Measurements from ENCODE around the gene CEP152. TPM values are rescaled to one million over a fixed set of nuclear protein-coding genes. Genes with fewer than 3 reads are reported as not detected.

The CEP152 gene
- total and polyA plus RNA-seq, 2 donors (not counting 1 experiment from before 2014, with no cell fraction given): 1.5 to 18.0 TPM

DNA sequence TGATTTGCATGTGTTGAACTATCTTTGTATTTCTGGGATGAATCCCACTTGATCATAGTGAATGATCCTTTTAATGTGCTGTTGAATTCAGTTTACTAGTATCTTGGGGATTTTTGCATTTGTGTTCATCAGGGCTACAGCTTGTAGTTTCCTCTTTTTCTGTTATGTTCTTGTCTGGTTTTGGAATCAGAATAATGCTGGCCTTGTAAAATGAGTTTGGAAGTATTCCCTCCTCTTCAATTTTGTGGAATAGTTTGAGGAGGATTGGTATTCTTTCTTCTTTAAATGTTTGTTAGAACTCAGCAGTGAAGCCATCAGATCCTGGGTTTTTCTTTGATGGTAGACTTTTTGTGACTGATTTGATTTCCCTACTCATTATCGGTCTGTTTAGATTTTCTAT is 102.2 kb downstream of the CEP152 start:
- CTCF ChIA-PET: no interaction called here
- no peak for ATAC-seq (ENCODE audit: low read depth)
- Histone ChIP-seq H3K9ac (ENCODE audit: low read length) (no peak overlapping the region), H2AFZ (ENCODE audit: insufficient read depth, low read depth, low read length, poor library complexity, severe bottlenecking) (no peak overlapping the region), H3K4me2 (replicated peaks; ENCODE audit: low read depth, low read length, poor library complexity, severe bottlenecking) (no peak overlapping the region), H3K36me3 (replicated peaks in 1 of 2; ENCODE audit: control extremely low read depth in 1 of 2, control insufficient read depth in 1 of 2, extremely low read depth in 1 of 2, insufficient read depth in 2 of 2, low read length in 1 of 2) (no peaks in the 10 kb centered on the region), H3K9me3 (ENCODE audit: control extremely low read depth in 1 of 3, control insufficient read depth in 2 of 3, insufficient read depth in 1 of 3, low read length in 2 of 3) (peaks cover 0 to 1% (median 0%) of the 10 kb centered on the region in 3 donors), H4K20me1 (ENCODE audit: control insufficient read depth, insufficient read depth, low read length, poor library complexity, severe bottlenecking) (no peaks in the 10 kb centered on the region), H3K4me1 (ENCODE audit: control insufficient read depth in 2 of 2, insufficient read depth in 2 of 2, low read length in 2 of 2) (no peaks in the 10 kb centered on the region), H3K79me2 (ENCODE audit: control insufficient read depth, insufficient read depth, low read length) (no peaks in the 10 kb centered on the region), H3K27me3 (replicated peaks in 1 of 4; ENCODE audit: control extremely low read depth in 1 of 4, control insufficient read depth in 3 of 4, insufficient read depth in 4 of 4, low read length in 3 of 4) (no peaks in the 10 kb centered on the region), H3K27ac (ENCODE audit: low read length in 2 of 2) (no peak overlapping the region), H3K4me3 (ENCODE audit: control extremely low read depth in 1 of 5, extremely low read depth in 1 of 5, insufficient read depth in 1 of 5, low read depth in 2 of 5, low read length in 4 of 5) (no peak overlapping the region)
- DNase-seq: no peak
- Mint-ChIP-seq H3K4me1 (no peaks in the 10 kb centered on the region), H3K4me3 (no peak overlapping the region), H3K27ac (no peak overlapping the region), H3K9me3 (ENCODE audit: insufficient read depth) (peaks cover 13% of the 10 kb centered on the region), H3K27me3 (no peaks in the 10 kb centered on the region)
- POLR2A ChIA-PET: no interaction called here
- intact Hi-C loops (cut with micrococcal nuclease): no loop called here
- WGBS (ENCODE audit: insufficient coverage): no CpG with 5 or more reads among the region's 1 CpG
- TF ChIP-seq, protein P1, sequence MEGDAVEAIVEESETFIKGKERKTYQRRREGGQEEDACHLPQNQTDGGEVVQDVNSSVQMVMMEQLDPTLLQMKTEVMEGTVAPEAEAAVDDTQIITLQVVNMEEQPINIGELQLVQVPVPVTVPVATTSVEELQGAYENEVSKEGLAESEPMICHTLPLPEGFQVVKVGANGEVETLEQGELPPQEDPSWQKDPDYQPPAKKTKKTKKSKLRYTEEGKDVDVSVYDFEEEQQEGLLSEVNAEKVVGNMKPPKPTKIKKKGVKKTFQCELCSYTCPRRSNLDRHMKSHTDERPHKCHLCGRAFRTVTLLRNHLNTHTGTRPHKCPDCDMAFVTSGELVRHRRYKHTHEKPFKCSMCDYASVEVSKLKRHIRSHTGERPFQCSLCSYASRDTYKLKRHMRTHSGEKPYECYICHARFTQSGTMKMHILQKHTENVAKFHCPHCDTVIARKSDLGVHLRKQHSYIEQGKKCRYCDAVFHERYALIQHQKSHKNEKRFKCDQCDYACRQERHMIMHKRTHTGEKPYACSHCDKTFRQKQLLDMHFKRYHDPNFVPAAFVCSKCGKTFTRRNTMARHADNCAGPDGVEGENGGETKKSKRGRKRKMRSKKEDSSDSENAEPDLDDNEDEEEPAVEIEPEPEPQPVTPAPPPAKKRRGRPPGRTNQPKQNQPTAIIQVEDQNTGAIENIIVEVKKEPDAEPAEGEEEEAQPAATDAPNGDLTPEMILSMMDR (IDR thresholded peaks at IDR 0.05): no peak
- no peak for TF ChIP-seq EZH2 (IDR thresholded peaks at IDR 0.05; ENCODE audit: borderline replicate concordance, insufficient read depth, low read depth, low read length, poor library complexity, severe bottlenecking)

DNA sequence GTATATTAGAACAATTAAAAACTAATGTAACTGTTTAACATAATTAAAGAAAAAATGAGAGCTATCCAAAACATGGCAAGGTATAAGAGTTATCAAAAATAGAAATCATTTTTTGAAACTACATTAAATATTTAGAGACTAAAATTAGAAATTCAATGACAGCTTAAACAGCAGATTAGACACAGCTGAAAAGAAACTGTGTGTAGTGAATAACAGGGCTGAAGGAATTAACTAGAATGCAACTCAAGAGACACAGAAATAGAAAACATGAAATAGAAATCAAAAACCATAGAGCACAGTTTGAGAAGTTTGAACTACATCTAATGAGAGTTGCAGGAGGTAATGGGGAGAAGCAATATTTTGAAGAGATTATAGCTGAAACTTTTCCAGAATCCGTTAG is 105.5 kb downstream of the CEP152 start:
- H3K79me2 ChIP-seq (ENCODE audit: control insufficient read depth, insufficient read depth, low read length): no peaks in the 10 kb centered on the region
- H3K9me3 Mint-ChIP-seq (ENCODE audit: insufficient read depth): peaks cover 13% of the 10 kb centered on the region

More for the DNA sequence above, 105.5 kb downstream of the CEP152 start:
- H2AFZ ChIP-seq (ENCODE audit: insufficient read depth, low read depth, low read length, poor library complexity, severe bottlenecking): no peak overlapping the region
- TF ChIP-seq EZH2 (IDR thresholded peaks at IDR 0.05; ENCODE audit: borderline replicate concordance, insufficient read depth, low read depth, low read length, poor library complexity, severe bottlenecking): no peak
- TF ChIP-seq, protein P1 (IDR thresholded peaks at IDR 0.05): no peak
- H3K27me3 Mint-ChIP-seq: no peaks in the 10 kb centered on the region
- no peak overlapping the region for H3K27ac Mint-ChIP-seq
- no peaks in the 10 kb centered on the region for H3K4me1 Mint-ChIP-seq
- peaks cover 0 to 1% (median 0%) of the 10 kb centered on the region in 3 donors for H3K9me3 ChIP-seq (ENCODE audit: control extremely low read depth in 1 of 3, control insufficient read depth in 2 of 3, insufficient read depth in 1 of 3, low read length in 2 of 3)
- H3K27me3 ChIP-seq (replicated peaks in 1 of 4; ENCODE audit: control extremely low read depth in 1 of 4, control insufficient read depth in 3 of 4, insufficient read depth in 4 of 4, low read length in 3 of 4): no peaks in the 10 kb centered on the region
- no peaks in the 10 kb centered on the region for H3K4me1 ChIP-seq (ENCODE audit: control insufficient read depth in 2 of 2, insufficient read depth in 2 of 2, low read length in 2 of 2)
- no peak for DNase-seq
- no peak overlapping the region for H3K4me2 ChIP-seq (replicated peaks; ENCODE audit: low read depth, low read length, poor library complexity, severe bottlenecking)
- WGBS (ENCODE audit: insufficient coverage): no CpG with 5 or more reads among the region's 1 CpG
- no peak overlapping the region for H3K4me3 ChIP-seq (ENCODE audit: control extremely low read depth in 1 of 5, extremely low read depth in 1 of 5, insufficient read depth in 1 of 5, low read depth in 2 of 5, low read length in 4 of 5)
- intact Hi-C loops (cut with micrococcal nuclease): no loop called here
- ATAC-seq (ENCODE audit: low read depth): no peak
- no peak overlapping the region for H3K27ac ChIP-seq (ENCODE audit: low read length in 2 of 2)
- no peak overlapping the region for H3K9ac ChIP-seq (ENCODE audit: low read length)
- no peak overlapping the region for H3K4me3 Mint-ChIP-seq
- H3K36me3 ChIP-seq (replicated peaks in 1 of 2; ENCODE audit: control extremely low read depth in 1 of 2, control insufficient read depth in 1 of 2, extremely low read depth in 1 of 2, insufficient read depth in 2 of 2, low read length in 1 of 2): no peaks in the 10 kb centered on the region
- H4K20me1 ChIP-seq (ENCODE audit: control insufficient read depth, insufficient read depth, low read length, poor library complexity, severe bottlenecking): no peaks in the 10 kb centered on the region
- CTCF ChIA-PET: no interaction called here
- POLR2A ChIA-PET: no interaction called here

Data from B cell (primary cell).